IPS DF 6.9 (cell line): ENCODE results near the gene PLEKHG4B.

Experiments
- DNase-seq: peaks from one replicate; pipeline ENCODE4 v3.0.0-alpha.2; 2013; ENCODE audit warnings: low read depth, low spot score
- H3K27ac ChIP-seq: one replicate; pipeline ENCODE4 v1.5.1; 2013; ENCODE audit warnings: low read length, control low read depth
- H3K27me3 ChIP-seq: 2 replicates; pipeline ENCODE4 v1.6.1; 2013; ENCODE audit warnings: mild to moderate bottlenecking, low read length; ENCODE audit not compliant: control insufficient read depth, insufficient read depth
- H3K36me3 ChIP-seq: 2 replicates; pipeline ENCODE4 v1.6.1; 2013; ENCODE audit warnings: low read length; ENCODE audit not compliant: control insufficient read depth, insufficient read depth
- H3K4me1 ChIP-seq: 2 replicates; pipeline ENCODE4 v1.6.1; 2013; ENCODE audit warnings: low read length; ENCODE audit not compliant: control insufficient read depth, insufficient read depth
- H3K4me3 ChIP-seq: 2 replicates; pipeline ENCODE4 v1.5.1; 2013; ENCODE audit warnings: mild to moderate bottlenecking, low read length
- H3K9me3 ChIP-seq: 2 replicates; pipeline ENCODE4 v1.6.1; 2013; ENCODE audit warnings: low read length, inconsistent platforms; ENCODE audit not compliant: control insufficient read depth, insufficient read depth
- WGBS: extraction: QIAGEN DNeasy Blood & Tissue Kit; methylation state at CpG from one replicate; pipeline ENCODE4 v1.1.7; 2013; ENCODE audit warnings: mixed read lengths, missing lambda C conversion rate; ENCODE audit not compliant: insufficient read length, insufficient coverage; 5-methylcytosine and 5-hydroxymethylcytosine counted together

The PLEKHG4B gene

GRCh38 chr5:172841-173251, 80.9 kb downstream of the PLEKHG4B start:
- Histone ChIP-seq H3K27me3 (no peaks in the 10 kb centered on the region), H3K36me3 (peaks cover 26% of the 10 kb centered on the region), H3K4me3 (no peak overlapping the region), H3K9me3 (no peaks in the 10 kb centered on the region), H3K4me1 (no peaks in the 10 kb centered on the region), H3K27ac (no peak overlapping the region)
- no CpG with 5 or more reads among the region's 17 CpGs for WGBS
- DNase-seq: no peak

GRCh38 chr5:173392-174290, 81.7 kb downstream of the PLEKHG4B start:
- Histone ChIP-seq H3K27me3 (no peaks in the 10 kb centered on the region), H3K4me1 (no peaks in the 10 kb centered on the region), H3K36me3 (peaks cover 26% of the 10 kb centered on the region), H3K4me3 (no peak overlapping the region; the same call in 1 of the 2 replicates), H3K9me3 (no peaks in the 10 kb centered on the region), H3K27ac (no peak overlapping the region)
- no CpG with 5 or more reads among the region's 22 CpGs for WGBS
- no peak for DNase-seq

- no peaks in the 10 kb centered on the region for H3K9me3 ChIP-seq
- H3K4me1 ChIP-seq: no peaks in the 10 kb centered on the region
- no peak overlapping the region for H3K27ac ChIP-seq
- no peaks in the 10 kb centered on the region for H3K27me3 ChIP-seq
- H3K36me3 ChIP-seq: peaks cover 26% of the 10 kb centered on the region
- DNase-seq: no peak
- no peak overlapping the region for H3K4me3 ChIP-seq
- no CpG with 5 or more reads among the region's 5 CpGs for WGBS
These were observed 82.3 kb downstream of the PLEKHG4B start for GRCh38 chr5:174291-174600.

- no peaks in the 10 kb centered on the region for H3K4me1 ChIP-seq
- no peak overlapping the region for H3K27ac ChIP-seq
- DNase-seq: no peak
- no peaks in the 10 kb centered on the region for H3K9me3 ChIP-seq
- no CpG with 5 or more reads among the region's 16 CpGs for WGBS
- peaks cover 26% of the 10 kb centered on the region for H3K36me3 ChIP-seq
- no peak overlapping the region for H3K4me3 ChIP-seq
- no peaks in the 10 kb centered on the region for H3K27me3 ChIP-seq
These were observed 83.0 kb downstream of the PLEKHG4B start for GRCh38 chr5:174876-175465.

- H3K27me3 ChIP-seq: no peaks in the 10 kb centered on the region
- no peaks in the 10 kb centered on the region for H3K4me1 ChIP-seq
- DNase-seq: no peak
- WGBS: no CpG with 5 or more reads among the region's 11 CpGs
- H3K36me3 ChIP-seq: peaks cover 19% of the 10 kb centered on the region
- no peak overlapping the region for H3K27ac ChIP-seq
- no peak overlapping the region for H3K4me3 ChIP-seq
- H3K9me3 ChIP-seq: no peaks in the 10 kb centered on the region
These were observed 84.4 kb downstream of the PLEKHG4B start for GRCh38 chr5:176296-176823.

GRCh38 chr5:178110-178509, 86.1 kb downstream of the PLEKHG4B start:
- H3K27ac ChIP-seq: no peak overlapping the region
- no CpG with 5 or more reads among the region's 5 CpGs for WGBS
- no peak overlapping the region for H3K4me3 ChIP-seq
- no peaks in the 10 kb centered on the region for H3K27me3 ChIP-seq
- peaks cover 26% of the 10 kb centered on the region for H3K36me3 ChIP-seq
- H3K4me1 ChIP-seq: no peaks in the 10 kb centered on the region
- no peaks in the 10 kb centered on the region for H3K9me3 ChIP-seq
- no peak for DNase-seq

- Histone ChIP-seq H3K27ac (no peak overlapping the region), H3K27me3 (no peaks in the 10 kb centered on the region), H3K36me3 (peaks cover 19% of the 10 kb centered on the region), H3K4me3 (no peak overlapping the region), H3K9me3 (no peaks in the 10 kb centered on the region), H3K4me1 (no peaks in the 10 kb centered on the region)
- no peak for DNase-seq
- WGBS: no CpG with 5 or more reads among the region's 9 CpGs
These were observed 87.4 kb downstream of the PLEKHG4B start for GRCh38 chr5:179401-179800.

GRCh38 chr5:180286-180918, 88.4 kb downstream of the PLEKHG4B start:
- Histone ChIP-seq H3K36me3 (peaks cover 19% of the 10 kb centered on the region), H3K27ac (no peak overlapping the region), H3K4me3 (no peak overlapping the region), H3K9me3 (no peaks in the 10 kb centered on the region), H3K27me3 (no peaks in the 10 kb centered on the region), H3K4me1 (no peaks in the 10 kb centered on the region)
- no CpG with 5 or more reads among the region's 13 CpGs for WGBS
- DNase-seq: no peak

- no peak overlapping the region for H3K4me3 ChIP-seq
- no peaks in the 10 kb centered on the region for H3K27me3 ChIP-seq
- no peak overlapping the region for H3K27ac ChIP-seq
- H3K4me1 ChIP-seq: no peaks in the 10 kb centered on the region
- WGBS: no CpG with 5 or more reads among the region's 9 CpGs
- H3K36me3 ChIP-seq: peaks cover 16% of the 10 kb centered on the region
- DNase-seq: no peak
- no peaks in the 10 kb centered on the region for H3K9me3 ChIP-seq
These were observed 89.2 kb downstream of the PLEKHG4B start for GRCh38 chr5:181160-181559.

- Histone ChIP-seq H3K9me3 (no peaks in the 10 kb centered on the region), H3K4me3 (no peak overlapping the region)
- WGBS: no CpG with 5 or more reads among the region's 22 CpGs
These were observed 89.6 kb downstream of the PLEKHG4B start for GRCh38 chr5:181566-181965.

More at GRCh38 chr5:181566-181965, 89.6 kb downstream of the PLEKHG4B start:
- no peak for DNase-seq
- Histone ChIP-seq H3K36me3 (peaks cover 16% of the 10 kb centered on the region), H3K27me3 (no peaks in the 10 kb centered on the region), H3K4me1 (no peaks in the 10 kb centered on the region), H3K27ac (no peak overlapping the region)
